Natural killer cell (primary cell): ENCODE data around the gene ASMTL. TPM values are rescaled to one million over a fixed set of nuclear protein-coding genes. Genes with fewer than 3 reads are reported as not detected.

Experiments
- ATAC-seq, 3 donors: fragments of 150-1000 bp in 2 of 3; fragments of 200-7000 bp in 1 of 3; cut with Tn5 transposase; 1 replicate in 1 of 3; 2 replicates in 2 of 3; pipeline ENCODE4 v1.10.0; 2021; ENCODE audit warnings: mild to moderate bottlenecking in 2 of 3, moderate library complexity in 2 of 3
- DNase-seq, 2 donors: peaks; one replicate each; pipeline versions ENCODE4 v3.0.0 to v3.0.0-alpha.2; 2013 to 2021; ENCODE audit warnings: mixed read lengths in 1 of 2
- H3K27ac ChIP-seq: one replicate; pipeline ENCODE4 v1.5.1; 2013; ENCODE audit warnings: mild to moderate bottlenecking, low read length
- H3K27me3 ChIP-seq: one replicate; pipeline ENCODE4 v1.6.1; 2013; ENCODE audit warnings: low read length; ENCODE audit not compliant: control insufficient read depth, insufficient read depth
- H3K36me3 ChIP-seq: one replicate; pipeline ENCODE4 v1.6.1; 2013; ENCODE audit warnings: low read length; ENCODE audit not compliant: control insufficient read depth, insufficient read depth
- H3K4me1 ChIP-seq: one replicate; pipeline ENCODE4 v1.6.1; 2013; ENCODE audit warnings: low read length; ENCODE audit not compliant: control insufficient read depth, insufficient read depth
- H3K4me3 ChIP-seq: one replicate; pipeline ENCODE4 v1.5.1; 2013; ENCODE audit warnings: low read length
- H3K9me3 ChIP-seq: one replicate; pipeline ENCODE4 v1.6.1; 2013; ENCODE audit warnings: low read length; ENCODE audit not compliant: control insufficient read depth, insufficient read depth
- H3K27ac Mint-ChIP-seq, 2 donors: one replicate each; pipeline ENCODE4 v1.8.0; 2022; ENCODE audit warnings: mild to moderate bottlenecking in 2 of 2, mixed read lengths in 2 of 2, moderate library complexity in 1 of 2
- H3K27me3 Mint-ChIP-seq, 2 donors: one replicate each; pipeline ENCODE4 v1.8.0; 2022; ENCODE audit warnings: low read depth in 2 of 2, mixed read lengths in 2 of 2
- H3K36me3 Mint-ChIP-seq: one replicate; pipeline ENCODE4 v1.8.0; 2022; ENCODE audit warnings: mixed read lengths
- H3K4me1 Mint-ChIP-seq, 2 donors: one replicate each; pipeline ENCODE4 v1.8.0; 2022; ENCODE audit warnings: mixed read lengths in 2 of 2
- H3K4me3 Mint-ChIP-seq: one replicate; pipeline ENCODE4 v1.8.0; 2022; ENCODE audit warnings: mild to moderate bottlenecking, moderate library complexity, mixed read lengths
- H3K9me3 Mint-ChIP-seq, 2 donors: one replicate each; pipeline ENCODE4 v1.8.0; 2022; ENCODE audit warnings: mixed read lengths in 2 of 2
- WGBS: methylation state at CpG from one replicate; pipeline ENCODE4 v1.1.7; 2013; ENCODE audit warnings: missing lambda C conversion rate; ENCODE audit not compliant: insufficient coverage; 5-methylcytosine and 5-hydroxymethylcytosine counted together
- intact Hi-C: fragments of 100-400 bp; cut with micrococcal nuclease; formaldehyde crosslinking; loops from one replicate; pipeline ENCODE4 v1.14.2; 2022
- total RNA-seq, 4 donors: library from RNA; stranded (reverse); fragments of 120-200 nt in 1 of 4; gene quantifications; one replicate each; pipeline versions ENCODE4 v1.2.3 to v1.2.4, GENCODE V29; 2013 to 2022
- TF ChIP-seq, protein P1 (sequence below): fragments of 200-600 bp; IDR thresholded peaks from one replicate; pipeline ENCODE4 v1.8.0; 2022; ENCODE audit warnings: antibody characterized with exemption

ASMTL gene
- total RNA-seq, 3 donors from 2014 or later (not counting 1 experiment from before 2014, with no cell fraction given), result 58.5 to 80.3 (median 66.1) TPM

DNA sequence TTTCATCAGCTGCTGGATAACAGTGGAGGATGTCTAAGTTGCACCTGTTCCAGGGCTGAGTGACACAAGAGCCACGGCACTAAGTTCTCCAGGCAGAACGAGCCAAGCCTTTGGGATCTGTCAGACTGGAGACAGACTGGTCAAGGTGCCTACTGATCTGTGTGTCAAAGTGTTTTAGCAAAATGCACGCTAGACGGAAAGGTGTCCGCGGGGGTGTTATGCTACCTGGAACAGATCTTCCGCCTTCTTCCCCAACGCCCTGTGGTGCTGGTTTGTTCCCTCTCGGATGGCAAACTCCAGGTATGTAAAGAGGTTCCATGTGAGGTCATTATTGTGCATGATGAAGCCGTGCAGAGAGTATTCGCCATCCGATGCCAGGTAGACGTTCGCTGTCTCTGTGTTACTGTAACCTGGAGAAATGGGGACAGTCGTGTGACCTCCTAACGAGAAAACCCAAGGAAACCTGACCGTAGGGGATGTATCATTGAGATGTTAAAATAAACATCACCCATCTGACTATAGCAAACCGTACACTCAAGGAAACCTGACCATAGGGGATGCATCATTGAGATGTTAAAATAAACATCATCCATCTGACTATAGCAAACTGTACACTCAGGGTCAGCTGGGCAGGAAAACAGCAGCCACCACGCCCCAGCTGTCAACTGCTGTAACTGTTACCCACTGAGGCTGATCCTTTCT is 31.1 kb downstream of the ASMTL start:
- Histone ChIP-seq H3K27me3 (no peaks in the 10 kb centered on the region), H3K4me3 (no peak overlapping the region), H3K27ac (no peak overlapping the region), H3K36me3 (peaks cover 30% of the 10 kb centered on the region), H3K9me3 (peaks cover 26% of the 10 kb centered on the region), H3K4me1 (no peaks in the 10 kb centered on the region)
- no peak for DNase-seq
- no peak for ATAC-seq
- peaks cover 9 to 16% of the 10 kb centered on the region in 2 donors for H3K9me3 Mint-ChIP-seq
- TF ChIP-seq, protein P1, sequence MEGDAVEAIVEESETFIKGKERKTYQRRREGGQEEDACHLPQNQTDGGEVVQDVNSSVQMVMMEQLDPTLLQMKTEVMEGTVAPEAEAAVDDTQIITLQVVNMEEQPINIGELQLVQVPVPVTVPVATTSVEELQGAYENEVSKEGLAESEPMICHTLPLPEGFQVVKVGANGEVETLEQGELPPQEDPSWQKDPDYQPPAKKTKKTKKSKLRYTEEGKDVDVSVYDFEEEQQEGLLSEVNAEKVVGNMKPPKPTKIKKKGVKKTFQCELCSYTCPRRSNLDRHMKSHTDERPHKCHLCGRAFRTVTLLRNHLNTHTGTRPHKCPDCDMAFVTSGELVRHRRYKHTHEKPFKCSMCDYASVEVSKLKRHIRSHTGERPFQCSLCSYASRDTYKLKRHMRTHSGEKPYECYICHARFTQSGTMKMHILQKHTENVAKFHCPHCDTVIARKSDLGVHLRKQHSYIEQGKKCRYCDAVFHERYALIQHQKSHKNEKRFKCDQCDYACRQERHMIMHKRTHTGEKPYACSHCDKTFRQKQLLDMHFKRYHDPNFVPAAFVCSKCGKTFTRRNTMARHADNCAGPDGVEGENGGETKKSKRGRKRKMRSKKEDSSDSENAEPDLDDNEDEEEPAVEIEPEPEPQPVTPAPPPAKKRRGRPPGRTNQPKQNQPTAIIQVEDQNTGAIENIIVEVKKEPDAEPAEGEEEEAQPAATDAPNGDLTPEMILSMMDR, result no peak
- intact Hi-C loops, result no loop called here
- peaks cover 0 to 10% of the 10 kb centered on the region in 2 donors for H3K4me1 Mint-ChIP-seq
- peaks cover 8% of the 10 kb centered on the region for H3K36me3 Mint-ChIP-seq
- no peak overlapping the region for H3K27ac Mint-ChIP-seq
- H3K4me3 Mint-ChIP-seq, result no peak overlapping the region
- 98% methylated on average over 17 of the region's 19 CpGs for WGBS
- H3K27me3 Mint-ChIP-seq, result no peaks in the 10 kb centered on the region

DNA sequence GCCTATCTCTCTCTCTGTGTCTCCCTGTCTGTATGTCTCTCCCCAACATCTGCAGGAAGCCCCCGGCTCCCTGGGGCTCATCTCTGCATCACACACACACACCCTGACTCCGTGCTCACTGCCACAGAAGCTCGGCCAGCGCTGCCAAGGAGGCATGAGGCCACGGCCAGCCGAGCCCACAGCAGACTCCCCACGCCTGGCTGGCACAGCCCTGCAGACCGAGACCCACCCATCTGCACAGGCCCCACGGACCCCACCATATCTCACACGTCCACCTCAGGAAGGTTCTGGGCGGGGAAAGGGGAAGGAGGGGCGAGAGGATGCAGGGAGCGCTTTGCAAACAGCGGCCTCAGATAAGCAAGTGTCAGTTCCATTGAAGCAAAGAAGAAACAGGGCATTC is 32.3 kb downstream of the ASMTL start:
- H3K36me3 Mint-ChIP-seq, result peaks cover 8% of the 10 kb centered on the region
- H3K4me1 Mint-ChIP-seq, result peaks cover 0 to 10% of the 10 kb centered on the region in 2 donors
- WGBS, result 89% methylated on average over 14 of the region's 14 CpGs
- H3K9me3 Mint-ChIP-seq, result peaks cover 9 to 16% of the 10 kb centered on the region in 2 donors
- ATAC-seq, result no peak
- Histone ChIP-seq H3K4me3 (no peak overlapping the region), H3K27ac (no peak overlapping the region), H3K36me3 (peaks cover 23% of the 10 kb centered on the region), H3K9me3 (peaks cover 26% of the 10 kb centered on the region), H3K4me1 (no peaks in the 10 kb centered on the region), H3K27me3 (no peaks in the 10 kb centered on the region)
- TF ChIP-seq, protein P1, result no peak
- no peak for DNase-seq
- no peak overlapping the region for H3K4me3 Mint-ChIP-seq
- intact Hi-C loops, result no loop called here
- no peaks in the 10 kb centered on the region for H3K27me3 Mint-ChIP-seq
- peak overlapping the region in 1 of 2 donors; percentile 70 for H3K27ac Mint-ChIP-seq

DNA sequence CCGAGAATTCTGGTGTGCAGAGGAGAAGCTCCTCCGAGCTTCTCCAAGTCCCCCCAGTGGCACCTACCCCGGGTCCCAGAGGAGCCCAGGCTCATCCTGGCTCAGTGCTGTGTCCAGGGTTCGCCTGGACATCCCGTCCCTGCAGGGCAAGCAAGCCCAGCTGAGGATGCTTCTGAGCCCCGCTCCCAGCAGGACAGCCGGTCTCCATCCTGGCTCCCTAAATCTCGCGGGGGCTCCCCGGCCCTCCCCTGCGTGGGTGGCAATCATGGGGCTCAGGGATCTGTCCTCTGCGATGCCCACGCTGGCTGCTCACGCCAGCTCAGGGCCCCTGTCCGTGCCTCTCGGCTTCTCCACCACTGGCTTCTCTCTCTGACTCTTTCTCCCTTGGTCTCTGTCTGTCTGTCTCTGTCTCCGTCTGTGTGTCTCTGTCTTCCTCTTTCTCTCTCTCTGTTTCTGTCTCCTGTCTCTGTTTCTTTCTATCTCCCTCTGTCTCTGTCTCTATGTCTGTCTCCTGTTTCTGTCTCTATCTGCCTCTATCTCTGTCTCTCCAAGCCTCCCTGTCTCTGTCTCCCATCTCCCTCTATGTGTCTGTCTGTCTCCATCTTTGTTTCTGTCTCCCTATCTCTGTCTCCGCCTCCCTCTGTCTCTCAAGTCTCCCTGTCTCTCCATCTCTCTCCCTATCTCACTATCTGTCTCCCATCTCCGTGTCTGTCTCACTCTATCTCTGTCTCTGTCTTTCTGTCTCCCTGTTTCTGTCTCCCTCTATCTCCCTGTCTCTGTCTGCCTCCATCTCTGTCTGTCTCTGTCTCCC is 33.0 kb downstream of the ASMTL start:
- ATAC-seq (peak in 1 of 3 donors; percentile 24), DNase-seq (no peak)
- Mint-ChIP-seq H3K4me3 (no peak overlapping the region), H3K4me1 (peaks cover 0 to 10% of the 10 kb centered on the region in 2 donors), H3K36me3 (peaks cover 2% of the 10 kb centered on the region), H3K27me3 (no peaks in the 10 kb centered on the region), H3K27ac (peak overlapping the region; percentile 6 to 70), H3K9me3 (peaks cover 5 to 13% of the 10 kb centered on the region in 2 donors)
- Histone ChIP-seq H3K4me3 (no peak overlapping the region), H3K4me1 (no peaks in the 10 kb centered on the region), H3K9me3 (peaks cover 26% of the 10 kb centered on the region), H3K36me3 (peaks cover 17% of the 10 kb centered on the region), H3K27me3 (no peaks in the 10 kb centered on the region), H3K27ac (no peak overlapping the region)
- intact Hi-C loops, result no loop called here
- TF ChIP-seq, protein P1, result no peak
- 94% methylated on average over 19 of the region's 19 CpGs for WGBS
